Measurements from ENCODE around the gene NAIF1.

- TF ChIP-seq EZH2 (IDR thresholded peaks at IDR 0.05; ENCODE audit: low read depth) (no peak), CTCF (conservative IDR thresholded peaks at IDR 0.05) (no peak)
Measured at GRCh38 chr9:128045831-128046230, 21.3 kb downstream of the NAIF1 start.
